ENCODE results near the gene USP30. TPM values are rescaled to one million over a fixed set of nuclear protein-coding genes. Genes with fewer than 3 reads are reported as not detected.

USP30 gene
- total RNA-seq, 4 donors from 2014 or later = 22.8 to 43.9 (median 26.0) TPM

DNA sequence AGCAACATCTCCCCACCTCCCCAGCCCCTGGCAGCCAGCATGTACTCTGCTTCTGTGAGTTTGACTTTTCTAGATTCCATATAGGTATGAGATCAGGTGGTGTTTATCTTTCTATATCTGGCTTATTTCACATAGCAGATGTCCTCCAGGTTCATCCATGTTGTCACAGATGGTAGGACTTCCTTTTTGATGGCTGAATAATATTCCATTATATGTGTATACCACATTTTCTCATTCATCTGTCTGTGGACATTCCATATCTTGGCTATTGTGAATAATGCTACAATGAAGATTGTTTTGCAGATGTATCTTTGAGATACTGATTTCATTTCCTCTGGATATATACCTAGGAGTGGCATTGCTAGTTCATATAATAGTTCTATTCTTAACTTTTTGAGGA, 22.5 kb downstream of the USP30 start:
- H3K36me3 ChIP-seq = peaks cover 72% of the 10 kb centered on the region
- H3K27me3 ChIP-seq = no peaks in the 10 kb centered on the region
- H3K9me3 ChIP-seq = no peaks in the 10 kb centered on the region
- H3K4me3 ChIP-seq = no peak overlapping the region
- no peak overlapping the region for H3K27ac ChIP-seq
- no peaks in the 10 kb centered on the region for H3K4me1 ChIP-seq
- TF ChIP-seq POLR2AphosphoS5 (IDR thresholded peaks at IDR 0.05) (no peak), EP300 (IDR thresholded peaks at IDR 0.05) (no peak), POLR2A (IDR thresholded peaks at IDR 0.05) (no peak)
- TF ChIP-seq, protein P1, sequence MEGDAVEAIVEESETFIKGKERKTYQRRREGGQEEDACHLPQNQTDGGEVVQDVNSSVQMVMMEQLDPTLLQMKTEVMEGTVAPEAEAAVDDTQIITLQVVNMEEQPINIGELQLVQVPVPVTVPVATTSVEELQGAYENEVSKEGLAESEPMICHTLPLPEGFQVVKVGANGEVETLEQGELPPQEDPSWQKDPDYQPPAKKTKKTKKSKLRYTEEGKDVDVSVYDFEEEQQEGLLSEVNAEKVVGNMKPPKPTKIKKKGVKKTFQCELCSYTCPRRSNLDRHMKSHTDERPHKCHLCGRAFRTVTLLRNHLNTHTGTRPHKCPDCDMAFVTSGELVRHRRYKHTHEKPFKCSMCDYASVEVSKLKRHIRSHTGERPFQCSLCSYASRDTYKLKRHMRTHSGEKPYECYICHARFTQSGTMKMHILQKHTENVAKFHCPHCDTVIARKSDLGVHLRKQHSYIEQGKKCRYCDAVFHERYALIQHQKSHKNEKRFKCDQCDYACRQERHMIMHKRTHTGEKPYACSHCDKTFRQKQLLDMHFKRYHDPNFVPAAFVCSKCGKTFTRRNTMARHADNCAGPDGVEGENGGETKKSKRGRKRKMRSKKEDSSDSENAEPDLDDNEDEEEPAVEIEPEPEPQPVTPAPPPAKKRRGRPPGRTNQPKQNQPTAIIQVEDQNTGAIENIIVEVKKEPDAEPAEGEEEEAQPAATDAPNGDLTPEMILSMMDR (IDR thresholded peaks at IDR 0.05) = no peak
- no peak for DNase-seq (ENCODE audit: low spot score in 2 of 2)

DNA sequence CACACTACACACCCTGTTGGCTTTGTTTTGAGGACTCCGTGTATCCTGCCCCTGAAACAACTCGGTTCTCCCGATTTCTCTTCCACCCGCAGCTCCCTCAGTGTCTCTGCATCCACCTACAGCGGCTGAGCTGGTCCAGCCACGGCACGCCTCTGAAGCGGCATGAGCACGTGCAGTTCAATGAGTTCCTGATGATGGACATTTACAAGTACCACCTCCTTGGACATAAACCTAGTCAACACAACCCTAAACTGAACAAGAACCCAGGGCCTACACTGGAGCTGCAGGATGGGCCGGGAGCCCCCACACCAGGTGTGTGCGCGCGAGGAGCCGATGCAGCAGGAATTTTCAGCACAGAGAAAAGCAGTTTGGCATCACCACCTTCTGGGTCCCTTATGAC, 30.4 kb downstream of the USP30 start:
- Histone ChIP-seq H3K27ac (no peak overlapping the region), H3K4me1 (no peaks in the 10 kb centered on the region), H3K4me3 (no peak overlapping the region), H3K36me3 (peaks cover 88% of the 10 kb centered on the region), H3K27me3 (no peaks in the 10 kb centered on the region), H3K9me3 (no peaks in the 10 kb centered on the region)
- 94% methylated on average over 14 of the region's 14 CpGs for WGBS
- DNase-seq (ENCODE audit: low spot score in 2 of 2) = no peak
- TF ChIP-seq POLR2AphosphoS5 (IDR thresholded peaks at IDR 0.05) = no peak
- TF ChIP-seq POLR2A (IDR thresholded peaks at IDR 0.05) = no peak
- TF ChIP-seq, protein P1 (IDR thresholded peaks at IDR 0.05) = no peak
- no peak for TF ChIP-seq EP300 (IDR thresholded peaks at IDR 0.05)

DNA sequence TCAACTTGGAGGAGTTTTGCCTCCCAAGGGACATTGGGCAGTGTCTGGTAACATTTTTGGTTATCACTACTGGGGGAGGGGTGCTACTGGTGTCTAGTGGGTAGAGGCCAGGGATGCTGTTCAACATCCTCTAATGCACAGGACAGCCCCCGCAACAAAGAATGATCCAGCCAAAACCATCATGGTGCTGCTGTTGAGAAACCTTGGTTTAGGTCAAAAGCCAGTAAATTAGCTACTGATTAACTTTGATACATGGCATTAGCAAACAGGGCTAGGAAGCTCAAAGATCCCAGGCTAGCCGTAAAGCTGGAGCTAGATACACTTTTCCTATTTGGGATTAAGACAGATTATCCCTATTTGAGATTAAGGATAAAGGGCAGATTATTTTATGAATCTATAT, 32.0 kb downstream of the USP30 start:
- peaks cover 94% of the 10 kb centered on the region for H3K36me3 ChIP-seq
- H3K27ac ChIP-seq = no peak overlapping the region
- DNase-seq (ENCODE audit: low spot score in 2 of 2) = no peak
- WGBS = 96% methylated on average over 2 of the region's 2 CpGs
- no peaks in the 10 kb centered on the region for H3K9me3 ChIP-seq
- no peak for TF ChIP-seq EP300 (IDR thresholded peaks at IDR 0.05)
- no peaks in the 10 kb centered on the region for H3K4me1 ChIP-seq
- H3K4me3 ChIP-seq = no peak overlapping the region
- H3K27me3 ChIP-seq = no peaks in the 10 kb centered on the region

DNA sequence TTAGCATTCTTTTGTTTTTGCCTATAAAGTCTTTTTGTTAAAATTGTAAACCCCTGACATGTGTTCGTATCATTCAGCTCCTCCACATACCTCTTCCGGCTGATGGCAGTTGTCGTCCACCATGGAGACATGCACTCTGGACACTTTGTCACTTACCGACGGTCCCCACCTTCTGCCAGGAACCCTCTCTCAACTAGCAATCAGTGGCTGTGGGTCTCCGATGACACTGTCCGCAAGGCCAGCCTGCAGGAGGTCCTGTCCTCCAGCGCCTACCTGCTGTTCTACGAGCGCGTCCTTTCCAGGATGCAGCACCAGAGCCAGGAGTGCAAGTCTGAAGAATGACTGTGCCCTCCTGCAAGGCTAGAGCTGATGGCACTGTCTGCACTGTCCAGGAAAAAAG, 33.2 kb downstream of the USP30 start:
- H3K9me3 ChIP-seq = no peaks in the 10 kb centered on the region
- TF ChIP-seq, protein P1 (IDR thresholded peaks at IDR 0.05) = no peak
- TF ChIP-seq EP300 (IDR thresholded peaks at IDR 0.05) (no peak), POLR2A (IDR thresholded peaks at IDR 0.05) (no peak), POLR2AphosphoS5 (IDR thresholded peaks at IDR 0.05) (no peak)
- H3K4me3 ChIP-seq = no peak overlapping the region
- H3K4me1 ChIP-seq = no peaks in the 10 kb centered on the region
- peak in 1 of 2 donors; percentile 54 for DNase-seq (ENCODE audit: low spot score in 2 of 2)
- H3K27ac ChIP-seq = no peak overlapping the region
- peaks cover 98% of the 10 kb centered on the region for H3K36me3 ChIP-seq
- H3K27me3 ChIP-seq = no peaks in the 10 kb centered on the region
- WGBS = 95% methylated on average over 11 of the region's 11 CpGs

DNA sequence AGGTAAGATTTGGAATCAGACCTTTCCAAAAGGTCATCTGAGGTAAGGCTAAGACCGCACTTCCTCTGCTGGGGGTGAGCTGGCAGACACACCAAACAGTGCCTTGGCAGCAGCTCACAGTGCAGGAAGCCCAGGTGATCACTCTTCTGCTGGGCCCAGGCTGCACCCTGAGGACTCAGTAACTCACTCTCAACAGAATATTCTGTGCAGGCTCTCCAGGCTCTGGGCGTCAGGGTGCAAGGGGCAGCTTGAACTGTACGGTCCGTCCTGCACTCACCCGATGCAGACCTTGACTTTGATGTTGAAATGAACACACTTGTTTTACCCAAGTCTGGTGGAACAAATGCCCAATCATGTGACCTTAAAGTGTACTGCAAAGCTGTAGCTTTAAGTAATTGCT, 34.9 kb downstream of the USP30 start:
- Histone ChIP-seq H3K4me3 (no peak overlapping the region), H3K36me3 (peaks cover 86% of the 10 kb centered on the region), H3K27me3 (no peaks in the 10 kb centered on the region), H3K4me1 (peaks cover 9% of the 10 kb centered on the region), H3K27ac (no peak overlapping the region), H3K9me3 (no peaks in the 10 kb centered on the region)
- DNase-seq (ENCODE audit: low spot score in 2 of 2) = no peak
- WGBS = 72% methylated on average over 5 of the region's 5 CpGs
- no peak for TF ChIP-seq EP300 (IDR thresholded peaks at IDR 0.05)
- TF ChIP-seq POLR2AphosphoS5 (IDR thresholded peaks at IDR 0.05) = no peak
- no peak for TF ChIP-seq POLR2A (IDR thresholded peaks at IDR 0.05)
- TF ChIP-seq, protein P1 (IDR thresholded peaks at IDR 0.05) = no peak

DNA sequence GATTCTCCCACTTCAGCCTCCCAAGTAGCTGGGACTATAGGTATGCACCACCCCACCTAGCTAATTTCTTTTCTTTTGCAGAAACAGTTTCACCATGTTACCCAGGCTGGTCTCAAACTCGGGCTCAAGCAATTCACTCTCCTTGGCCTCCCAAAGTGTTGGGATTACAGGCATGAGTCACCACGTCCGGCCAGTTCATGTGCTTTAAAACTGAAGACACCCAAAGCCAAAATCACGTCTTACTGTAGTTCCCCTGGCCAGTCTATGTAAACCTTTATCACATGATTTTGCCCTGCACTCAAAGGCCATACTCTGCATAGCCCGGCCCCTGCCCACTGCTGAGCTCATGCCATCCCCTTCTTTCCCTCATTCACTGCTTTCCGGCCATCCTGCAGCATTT, 36.4 kb downstream of the USP30 start:
- H3K27ac ChIP-seq = no peak overlapping the region
- H3K9me3 ChIP-seq = no peaks in the 10 kb centered on the region
- no peaks in the 10 kb centered on the region for H3K27me3 ChIP-seq
- no peak for DNase-seq (ENCODE audit: low spot score in 2 of 2)
- H3K36me3 ChIP-seq = peaks cover 70% of the 10 kb centered on the region
- H3K4me3 ChIP-seq = no peak overlapping the region
- TF ChIP-seq POLR2A (IDR thresholded peaks at IDR 0.05) (no peak), EP300 (IDR thresholded peaks at IDR 0.05) (no peak), POLR2AphosphoS5 (IDR thresholded peaks at IDR 0.05) (no peak)
- TF ChIP-seq, protein P1 (IDR thresholded peaks at IDR 0.05) = no peak
- peaks cover 22% of the 10 kb centered on the region for H3K4me1 ChIP-seq
- 84% methylated on average over 6 of the region's 6 CpGs for WGBS

Measured in suprapubic skin (tissue), 4 donors.